ENCODE measurements around the gene VRK3. TPM values are rescaled to one million over a fixed set of nuclear protein-coding genes. Genes with fewer than 3 reads are reported as not detected.

VRK3 gene
- polyA plus RNA-seq, 1 of the 3 experiments (the other 2 are of a cell fraction): 30.3 TPM

- no peak for DNase-seq
- no peak for TF ChIP-seq RAD21 (IDR thresholded peaks at IDR 0.05; ENCODE audit: low read length)
- no peak for TF ChIP-seq REST (IDR thresholded peaks at IDR 0.05; ENCODE audit: low read depth, low read length)
- TF ChIP-seq FOXJ3 (CRISPR knock-in tag; IDR thresholded peaks at IDR 0.05): no peak
- no peak for TF ChIP-seq SIN3A (IDR thresholded peaks at IDR 0.05; ENCODE audit: borderline replicate concordance, low read depth, low read length)
- TF ChIP-seq NRF1 (IDR thresholded peaks at IDR 0.05; ENCODE audit: low read depth, low read length): no peak
- no peak for TF ChIP-seq RCOR1 (IDR thresholded peaks at IDR 0.05; ENCODE audit: low read length)
- no peak for TF ChIP-seq ELF1 (IDR thresholded peaks at IDR 0.05)
- TF ChIP-seq POLR2AphosphoS5 (IDR thresholded peaks at IDR 0.05; ENCODE audit: low read depth, low read length): no peak
- TF ChIP-seq MAX (IDR thresholded peaks at IDR 0.05; ENCODE audit: low read depth): no peak
- TF ChIP-seq MEF2A (IDR thresholded peaks at IDR 0.05; ENCODE audit: borderline replicate concordance, low read depth): no peak
- no peak for TF ChIP-seq CHD2 (IDR thresholded peaks at IDR 0.05; ENCODE audit: low read length, partially characterized antibody)
- no peak for TF ChIP-seq RXRA (IDR thresholded peaks at IDR 0.05; ENCODE audit: borderline replicate concordance, low read depth)
- no peak for TF ChIP-seq NFIC (IDR thresholded peaks at IDR 0.05; ENCODE audit: borderline replicate concordance)
- no peak for TF ChIP-seq ZBTB33 (IDR thresholded peaks at IDR 0.05; ENCODE audit: borderline replicate concordance, low read depth)
- TF ChIP-seq GABPA (IDR thresholded peaks at IDR 0.05; ENCODE audit: low read depth): no peak
- TF ChIP-seq USF1 (IDR thresholded peaks at IDR 0.05; ENCODE audit: borderline replicate concordance, low read depth): no peak
- no peak for TF ChIP-seq EP300 (IDR thresholded peaks at IDR 0.05; ENCODE audit: borderline replicate concordance in 1 of 2, low read depth in 1 of 2, low read length in 1 of 2)
- Histone ChIP-seq H4K20me1 (ENCODE audit: insufficient read depth) (no peaks in the 10 kb centered on the region), H3K4me2 (no peak overlapping the region), H3K9me3 (no peaks in the 10 kb centered on the region), H3K4me1 (ENCODE audit: control insufficient read depth in 1 of 2, insufficient read depth in 2 of 2, low read depth in 1 of 2, low read length in 1 of 2) (no peaks in the 10 kb centered on the region), H3K36me3 (replicated peaks in 1 of 2; ENCODE audit: control insufficient read depth in 1 of 2, insufficient read depth in 2 of 2, low read length in 1 of 2) (no peaks in the 10 kb centered on the region), H3K27ac (ENCODE audit: low read depth in 2 of 2, low read length in 1 of 2) (no peak overlapping the region), H3F3A (replicated peaks; ENCODE audit: insufficient read depth) (no peaks in the 10 kb centered on the region), H2AFZ (ENCODE audit: low read depth) (no peak overlapping the region), H3K27me3 (ENCODE audit: insufficient read depth) (peaks cover 71% of the 10 kb centered on the region), H3K9me2 (no peaks in the 10 kb centered on the region), H3K4me3 (ENCODE audit: low read depth in 2 of 2, low read length in 1 of 2) (no peak overlapping the region), H3K79me2 (ENCODE audit: insufficient read depth) (no peaks in the 10 kb centered on the region), H3K9ac (no peak overlapping the region)
- ChIA-PET POLR2A (no interaction called here), CTCF (interaction anchor here (1.2 to 3.5 kb wide), 2 partner anchors 14 to 31 kb away, joined by 4 to 13 read pairs; no protein-coding TSS in a partner anchor)
- 49% methylated on average over 7 of the region's 9 CpGs for WGBS (ENCODE audit: low lambda C conversion rate)
These were observed 73.2 kb downstream of the VRK3 start for GRCh38 chr19:49951806-49952478.

Measured in SK-N-SH (cell line).